GM12878 (cell line): Measurements from ENCODE around the gene CSTF1. TPM values are rescaled to one million over a fixed set of nuclear protein-coding genes. Genes with fewer than 3 reads are reported as not detected.

Source experiments
- ATAC-seq: fragments of 200-7000 bp; cut with Tn5 transposase; 3 replicates; pipeline ENCODE4 v1.9.1; 2020; ENCODE audit warnings: mild to moderate bottlenecking, moderate library complexity
- BruUV-seq: library from RNA; stranded (reverse); fragments of 400-500 nt; replicated peaks from 2 replicates; lab custom pipeline; 2021; lab: Mats Ljungman, UMichigan
- CTCF ChIA-PET: fragments of 300-600 bp; sonication (Branson Sonifier 250); formaldehyde crosslinking; extraction: SDS; loops from one replicate; lab custom pipeline; 2021; ENCODE audit warnings: inconsistent platforms; lab: Yijun Ruan, JAX
- POLR2A ChIA-PET: fragments of 350-600 bp; formaldehyde crosslinking; extraction: SDS; loops from one replicate; lab custom pipeline; 2021; ENCODE audit warnings: inconsistent platforms; lab: Charles Lee
- RAD21 ChIA-PET: fragments of 300-600 bp; sonication (Branson Sonifier 250); formaldehyde crosslinking; loops from one replicate; lab custom pipeline; 2023; ENCODE audit warnings: antibody characterized with exemption; ENCODE audit not compliant: unreplicated experiment; lab: Charles Lee
- SMC1A ChIA-PET: fragments of 300-600 bp; sonication (Branson Sonifier 250); formaldehyde crosslinking; loops from one replicate; lab custom pipeline; 2023; ENCODE audit not compliant: unreplicated experiment, uncharacterized antibody; lab: Charles Lee
- DNase-seq: peaks from one replicate; pipeline ENCODE4 v3.0.0-alpha.2; 2011; ENCODE audit warnings: low read depth, low spot score
- FAIRE-seq: peaks from 3 replicates; lab custom pipeline; 2011; peaks lifted over from hg19 to GRCh38; lab: Jason Lieb, UNC
- H2AFZ ChIP-seq: 2 replicates; pipeline ENCODE4 v1.6.0; 2011; ENCODE audit warnings: low read depth, low read length, control low read depth; ENCODE audit not compliant: control insufficient read depth
- H3K27ac ChIP-seq: 2 replicates; pipeline ENCODE4 v1.5.1; 2011; ENCODE audit warnings: control low read depth; ENCODE audit not compliant: control insufficient read depth, insufficient read depth
- H3K27me3 ChIP-seq, 2 experiments: replicated peaks in 1 of 2; 2 replicates each; pipeline versions ENCODE4 v1.6.0 to v1.6.1; 2011; ENCODE audit warnings: low read length in 1 of 2; ENCODE audit not compliant: control insufficient read depth in 2 of 2, insufficient read depth in 2 of 2
- H3K36me3 ChIP-seq, 2 experiments: 2 replicates each; pipeline ENCODE4 v1.5.1; 2011; ENCODE audit warnings: low read length in 1 of 2; ENCODE audit not compliant: control insufficient read depth in 2 of 2, insufficient read depth in 2 of 2
- H3K4me1 ChIP-seq: 2 replicates; pipeline ENCODE4 v1.6.1; 2011; ENCODE audit warnings: mild to moderate bottlenecking, low read length, moderate library complexity, mixed read lengths; ENCODE audit not compliant: control insufficient read depth, insufficient read depth
- H3K4me2 ChIP-seq: 2 replicates; pipeline ENCODE4 v1.6.0; 2011; ENCODE audit warnings: control low read depth; ENCODE audit not compliant: control insufficient read depth, insufficient read depth
- H3K4me3 ChIP-seq: fragments of 200-600 bp; sonication (generic); 2 replicates; pipeline ENCODE4 v1.5.1; 2016
- H3K79me2 ChIP-seq: 2 replicates; pipeline ENCODE4 v1.6.0; 2011; ENCODE audit warnings: low read length; ENCODE audit not compliant: control insufficient read depth, insufficient read depth
- H3K9ac ChIP-seq: 2 replicates; pipeline ENCODE4 v1.8.0; 2011; ENCODE audit warnings: low read length, control low read depth, mixed read lengths; ENCODE audit not compliant: control insufficient read depth, insufficient read depth
- H3K9me3 ChIP-seq: replicated peaks from 3 replicates; pipeline ENCODE4 v1.5.1; 2011; ENCODE audit warnings: mild to moderate bottlenecking, low read length; ENCODE audit not compliant: control insufficient read depth, insufficient read depth
- H4K20me1 ChIP-seq: 2 replicates; pipeline ENCODE4 v1.6.0; 2011; ENCODE audit not compliant: control insufficient read depth, insufficient read depth
- CBX5 ChIP-seq: sonication (generic); IDR thresholded peaks from 2 replicates; pipeline ENCODE4 v1.6.1; 2016; ENCODE audit warnings: low read depth, moderate library complexity, mild to moderate bottlenecking, inconsistent platforms
- CEBPB ChIP-seq, 2 experiments: fragments of 150-350 bp in 1 of 2; IDR thresholded peaks; 2 replicates each; pipeline ENCODE4 v1.6.1; 2012 to 2014; ENCODE audit warnings: low read depth in 2 of 2, low read length in 2 of 2, borderline replicate concordance in 1 of 2, inconsistent platforms in 1 of 2
- EGR1 ChIP-seq, 2 experiments: IDR thresholded peaks; 1 replicate in 1 of 2; 2 replicates in 1 of 2; pipeline ENCODE4 v1.6.1; 2011 to 2012; ENCODE audit warnings: low read depth in 2 of 2, low read length in 2 of 2, borderline replicate concordance in 1 of 2, mild to moderate bottlenecking in 1 of 2, moderate library complexity in 1 of 2
- ESRRA ChIP-seq: IDR thresholded peaks from 2 replicates; pipeline ENCODE4 v1.6.1; 2012; ENCODE audit warnings: mild to moderate bottlenecking, low read length, improper control_type of control experiment
- FOS ChIP-seq: IDR thresholded peaks from 3 replicates; pipeline ENCODE4 v1.6.1; 2011; ENCODE audit warnings: borderline replicate concordance; ENCODE audit not compliant: insufficient read length; ENCODE audit errors: extremely low read depth
- IKZF1 ChIP-seq: fragments of 450-650 bp; conservative IDR thresholded peaks from 2 replicates; pipeline ENCODE4 v1.6.1; 2017; ENCODE audit warnings: antibody characterized with exemption, mild to moderate bottlenecking
- MTA2 ChIP-seq: fragments of 450-650 bp; IDR thresholded peaks from 2 replicates; pipeline ENCODE4 v1.6.1; 2016; ENCODE audit warnings: low read depth, mild to moderate bottlenecking, moderate library complexity
- NRF1 ChIP-seq: conservative IDR thresholded peaks from 2 replicates; pipeline ENCODE4 v1.6.1; 2011; ENCODE audit warnings: mild to moderate bottlenecking, low read depth, low read length, improper control_type of control experiment
- POLR2AphosphoS2 ChIP-seq: IDR thresholded peaks from 2 replicates; pipeline ENCODE4 v1.6.1; 2011; ENCODE audit warnings: low read depth, mild to moderate bottlenecking, low read length, improper control_type of control experiment, moderate library complexity
- SIN3A ChIP-seq: IDR thresholded peaks from 2 replicates; pipeline ENCODE4 v1.6.1; 2012; ENCODE audit warnings: low read depth, low read length, improper control_type of control experiment
- SIX5 ChIP-seq: IDR thresholded peaks from 2 replicates; pipeline ENCODE4 v1.6.1; 2011; ENCODE audit warnings: mild to moderate bottlenecking, low read depth, low read length, moderate library complexity; ENCODE audit not compliant: severe bottlenecking
- SMC3 ChIP-seq: IDR thresholded peaks from 2 replicates; pipeline ENCODE4 v1.6.1; 2011; ENCODE audit warnings: low read length, improper control_type of control experiment, borderline replicate concordance
- YBX1 ChIP-seq: fragments of 450-650 bp; IDR thresholded peaks from 2 replicates; pipeline ENCODE4 v1.6.1; 2016; ENCODE audit warnings: antibody characterized with exemption
- ZNF207 ChIP-seq: fragments of 450-650 bp; IDR thresholded peaks from 2 replicates; pipeline ENCODE4 v1.6.1; 2014; ENCODE audit warnings: antibody characterized with exemption, mild to moderate bottlenecking, borderline replicate concordance
- WGBS: methylation state at CpG from one replicate; pipeline ENCODE4 v1.1.6; 2016; ENCODE audit warnings: low lambda C conversion rate; ENCODE audit not compliant: insufficient replicate concordance, insufficient coverage; ENCODE audit errors: missing lambda C conversion rate; 5-methylcytosine and 5-hydroxymethylcytosine counted together
- in situ Hi-C: fragments of 300-500 bp; cut with MboI; formaldehyde crosslinking; loops from 9 replicates; pipeline ENCODE4 v1.14.3; 2018; ENCODE audit warnings: mixed read lengths
- intact Hi-C: fragments of 100-400 bp; cut with micrococcal nuclease; formaldehyde crosslinking; loops from one replicate; pipeline ENCODE4 v1.14.2; 2022; ENCODE audit not compliant: unreplicated experiment
- polyA plus RNA-seq, 11 experiments: library from polyadenylated mRNA; depleted of rRNA in 4 of 11; unstranded in 6 of 11; stranded (reverse) in 5 of 11; fragments of >200 nt; fragmentation: Nextera tagmentation in 4 of 11; fragmentation: Illumina TruSeq in 1 of 11; extraction: Ambion mirVana in 4 of 11; extraction: Trizol in 1 of 11; gene quantifications; 1 replicate in 1 of 11; 2 replicates in 10 of 11; pipeline versions ENCODE4 v1.2.1 to v1.2.3, GENCODE V29; 2011 to 2016; ENCODE audit warnings: inconsistent platforms in 2 of 11, missing spikeins in 2 of 11, low read depth in 1 of 11
- total RNA-seq, 4 experiments: library from RNA; depleted of rRNA in 3 of 4; stranded (reverse); fragments of >200 nt in 3 of 4; fragmentation: Illumina TruSeq in 1 of 4; extraction: Trizol in 1 of 4; gene quantifications; 2 replicates each; pipeline versions ENCODE4 v1.2.1 to v1.2.3, GENCODE V29; 2013 to 2021
- TF ChIP-seq, protein P1 (sequence below): fragments of 450-650 bp; IDR thresholded peaks from 2 replicates; pipeline ENCODE4 v1.6.1; 2017; ENCODE audit warnings: borderline replicate concordance
- TF ChIP-seq, protein P2 (sequence below): fragments of 450-650 bp; formaldehyde crosslinking; IDR thresholded peaks from 2 replicates; pipeline ENCODE4 v1.5.0; 2022; ENCODE audit warnings: mild to moderate bottlenecking, missing genetic modification characterization

CSTF1 gene
- total and polyA plus RNA-seq, 10 of the 15 experiments (the other 5 are each of a cell fraction or from before 2014, with no cell fraction given) = 41.8 to 89.1 (median 50.1) TPM

GRCh38 chr20:56420940-56421688 is 28.7 kb downstream of the CSTF1 start:
- SMC1A ChIA-PET = interaction anchor here (1.7 to 1.8 kb wide), 2 partner anchors 9 to 42 kb away, joined by 5 to 6 read pairs; partner anchors contain the start of gene CASS4
- FAIRE-seq (no peak), ATAC-seq (no peak), DNase-seq (no peak)
- POLR2A ChIA-PET = no interaction called here
- Histone ChIP-seq H3K4me1 (peaks cover 4% of the 10 kb centered on the region), H3K27me3 (no peaks in the 10 kb centered on the region), H3K79me2 (no peaks in the 10 kb centered on the region), H3K4me2 (no peak overlapping the region), H3K36me3 (no peaks in the 10 kb centered on the region), H3K9ac (no peak overlapping the region), H3K4me3 (no peak overlapping the region), H4K20me1 (no peaks in the 10 kb centered on the region), H3K9me3 (no peaks in the 10 kb centered on the region), H2AFZ (no peak overlapping the region), H3K27ac (no peak overlapping the region)
- intact Hi-C loops (no loop called here), in situ Hi-C loops (no loop called here)
- RAD21 ChIA-PET = interaction anchor here (1.6 kb wide), 1 partner anchor 24 kb away, joined by 3 read pairs; no protein-coding TSS in a partner anchor
- TF ChIP-seq, protein P1, sequence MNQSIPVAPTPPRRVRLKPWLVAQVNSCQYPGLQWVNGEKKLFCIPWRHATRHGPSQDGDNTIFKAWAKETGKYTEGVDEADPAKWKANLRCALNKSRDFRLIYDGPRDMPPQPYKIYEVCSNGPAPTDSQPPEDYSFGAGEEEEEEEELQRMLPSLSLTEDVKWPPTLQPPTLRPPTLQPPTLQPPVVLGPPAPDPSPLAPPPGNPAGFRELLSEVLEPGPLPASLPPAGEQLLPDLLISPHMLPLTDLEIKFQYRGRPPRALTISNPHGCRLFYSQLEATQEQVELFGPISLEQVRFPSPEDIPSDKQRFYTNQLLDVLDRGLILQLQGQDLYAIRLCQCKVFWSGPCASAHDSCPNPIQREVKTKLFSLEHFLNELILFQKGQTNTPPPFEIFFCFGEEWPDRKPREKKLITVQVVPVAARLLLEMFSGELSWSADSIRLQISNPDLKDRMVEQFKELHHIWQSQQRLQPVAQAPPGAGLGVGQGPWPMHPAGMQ = no peak
- TF ChIP-seq ESRRA (no peak), YBX1 (no peak), CBX5 (no peak), ZNF207 (no peak), CEBPB (IDR thresholded peaks at IDR 0.05; ENCODE audit: borderline replicate concordance in 1 of 2, low read depth in 2 of 2, low read length in 2 of 2) (no peak), IKZF1 (no peak), MTA2 (no peak), SIX5 (no peak), SIN3A (no peak), EGR1 (IDR thresholded peaks at IDR 0.05; ENCODE audit: borderline replicate concordance in 1 of 2, low read depth in 2 of 2, low read length in 2 of 2) (no peak), POLR2AphosphoS2 (no peak), FOS (no peak), SMC3 (no peak), NRF1 (no peak)
- TF ChIP-seq, protein P2, sequence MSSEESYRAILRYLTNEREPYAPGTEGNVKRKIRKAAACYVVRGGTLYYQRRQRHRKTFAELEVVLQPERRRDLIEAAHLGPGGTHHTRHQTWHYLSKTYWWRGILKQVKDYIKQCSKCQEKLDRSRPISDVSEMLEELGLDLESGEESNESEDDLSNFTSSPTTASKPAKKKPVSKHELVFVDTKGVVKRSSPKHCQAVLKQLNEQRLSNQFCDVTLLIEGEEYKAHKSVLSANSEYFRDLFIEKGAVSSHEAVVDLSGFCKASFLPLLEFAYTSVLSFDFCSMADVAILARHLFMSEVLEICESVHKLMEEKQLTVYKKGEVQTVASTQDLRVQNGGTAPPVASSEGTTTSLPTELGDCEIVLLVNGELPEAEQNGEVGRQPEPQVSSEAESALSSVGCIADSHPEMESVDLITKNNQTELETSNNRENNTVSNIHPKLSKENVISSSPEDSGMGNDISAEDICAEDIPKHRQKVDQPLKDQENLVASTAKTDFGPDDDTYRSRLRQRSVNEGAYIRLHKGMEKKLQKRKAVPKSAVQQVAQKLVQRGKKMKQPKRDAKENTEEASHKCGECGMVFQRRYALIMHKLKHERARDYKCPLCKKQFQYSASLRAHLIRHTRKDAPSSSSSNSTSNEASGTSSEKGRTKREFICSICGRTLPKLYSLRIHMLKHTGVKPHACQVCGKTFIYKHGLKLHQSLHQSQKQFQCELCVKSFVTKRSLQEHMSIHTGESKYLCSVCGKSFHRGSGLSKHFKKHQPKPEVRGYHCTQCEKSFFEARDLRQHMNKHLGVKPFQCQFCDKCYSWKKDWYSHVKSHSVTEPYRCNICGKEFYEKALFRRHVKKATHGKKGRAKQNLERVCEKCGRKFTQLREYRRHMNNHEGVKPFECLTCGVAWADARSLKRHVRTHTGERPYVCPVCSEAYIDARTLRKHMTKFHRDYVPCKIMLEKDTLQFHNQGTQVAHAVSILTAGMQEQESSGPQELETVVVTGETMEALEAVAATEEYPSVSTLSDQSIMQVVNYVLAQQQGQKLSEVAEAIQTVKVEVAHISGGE (CRISPR knock-in tag) = no peak
- CTCF ChIA-PET = interaction anchor here (0.9 to 1.9 kb wide), 2 partner anchors 33 to 45 kb away, joined by 3 to 5 read pairs; no protein-coding TSS in a partner anchor
- 75% methylated on average over 11 of the region's 11 CpGs for WGBS
- no TSS peak for BruUV-seq
